Tibial artery (tissue), 4 donors: ENCODE results near the gene HES2.
"Not testable (repeated sequence)": the region's sequence is repeated elsewhere in the genome, so short reads cannot be mapped to it uniquely, and the experiment has no call there.

Experiments used
- DNase-seq, 2 donors: peaks; one replicate each; pipeline ENCODE4 v3.0.0-alpha.2; 2019
- H3K27ac ChIP-seq, 2 donors: fragments of 200-600 bp; sonication (generic) in 1 of 2; 1 replicate in 1 of 2; 2 replicates in 1 of 2; pipeline ENCODE4 v1.5.1; 2018 to 2019; ENCODE audit warnings: mild to moderate bottlenecking in 1 of 2
- H3K27me3 ChIP-seq, 2 donors: fragments of 200-600 bp; sonication (generic) in 1 of 2; one replicate each; pipeline versions ENCODE4 v1.5.1 to v1.6.0; 2016 to 2019
- H3K36me3 ChIP-seq, 3 donors: fragments of 200-600 bp; sonication (generic) in 2 of 3; one replicate each; pipeline ENCODE4 v1.5.1; 2016 to 2019; ENCODE audit warnings: mild to moderate bottlenecking in 2 of 3
- H3K4me1 ChIP-seq, 4 donors: fragments of 200-600 bp; sonication (generic) in 2 of 4; 1 replicate in 3 of 4; 2 replicates in 1 of 4; pipeline ENCODE4 v1.5.1; 2016 to 2019
- H3K4me3 ChIP-seq, 2 donors: fragments of 200-600 bp; sonication (generic) in 1 of 2; 1 replicate in 1 of 2; 2 replicates in 1 of 2; pipeline ENCODE4 v1.5.1; 2018 to 2019; ENCODE audit warnings: mild to moderate bottlenecking in 2 of 2
- H3K9me3 ChIP-seq, 3 donors: fragments of 200-600 bp; sonication (generic) in 1 of 3; one replicate each; pipeline ENCODE4 v1.5.1; 2016 to 2019
- CTCF ChIP-seq, 2 experiments: fragments of 200-600 bp in 1 of 2; fragments of 450-650 bp in 1 of 2; IDR thresholded peaks; one replicate each; pipeline ENCODE4 v1.5.1; 2017 to 2019; ENCODE audit warnings: antibody characterized with exemption in 2 of 2, mild to moderate bottlenecking in 1 of 2, moderate library complexity in 1 of 2
- intact Hi-C: fragments of 100-400 bp; cut with DNase I; formaldehyde crosslinking; loops from one replicate; pipeline ENCODE4 v1.15.0; 2023; ENCODE audit warnings: low total_unique reads

The HES2 gene

GRCh38 chr1:6450005-6450450 is 30.3 kb upstream of the HES2 start:
- H3K27ac ChIP-seq: no peak overlapping the region
- H3K36me3 ChIP-seq: no peaks in the 10 kb centered on the region
- no peak for DNase-seq
- H3K4me1 ChIP-seq: peaks cover 0 to 34% (median 29%) of the 10 kb centered on the region in 4 donors
- no peaks in the 10 kb centered on the region for H3K9me3 ChIP-seq
- H3K4me3 ChIP-seq: no peak overlapping the region
- intact Hi-C loops: no loop called here
- H3K27me3 ChIP-seq: peaks cover 0 to 87% of the 10 kb centered on the region in 2 donors
- no peak for TF ChIP-seq CTCF (IDR thresholded peaks at IDR 0.05)

GRCh38 chr1:6448749-6449631 is 29.3 kb upstream of the HES2 start:
- intact Hi-C loops: no loop called here
- H3K4me1 ChIP-seq: peaks cover 0 to 25% (median 20%) of the 10 kb centered on the region in 4 donors
- H3K36me3 ChIP-seq: no peaks in the 10 kb centered on the region
- no peak for DNase-seq
- H3K27me3 ChIP-seq: peaks cover 0 to 84% of the 10 kb centered on the region in 2 donors
- H3K4me3 ChIP-seq: peak overlapping the region; percentile 10 to 29
- H3K27ac ChIP-seq: no peak overlapping the region
- TF ChIP-seq CTCF (IDR thresholded peaks at IDR 0.05): no peak
- no peaks in the 10 kb centered on the region for H3K9me3 ChIP-seq

GRCh38 chr1:6447818-6448748 is 28.4 kb upstream of the HES2 start:
- no peaks in the 10 kb centered on the region for H3K9me3 ChIP-seq
- intact Hi-C loops: no loop called here

GRCh38 chr1:6447016-6447817 is 27.5 kb upstream of the HES2 start:
- intact Hi-C loops: no loop called here
- Histone ChIP-seq H3K4me1 (peaks cover 0 to 25% (median 20%) of the 10 kb centered on the region in 4 donors), H3K36me3 (no peaks in the 10 kb centered on the region), H3K9me3 (no peaks in the 10 kb centered on the region), H3K27ac (no peak overlapping the region), H3K4me3 (no peak overlapping the region), H3K27me3 (peaks cover 0 to 75% of the 10 kb centered on the region in 2 donors)
- DNase-seq: no peak
- no peak for TF ChIP-seq CTCF (IDR thresholded peaks at IDR 0.05)

More at GRCh38 chr1:6447818-6448748, 28.4 kb upstream of the HES2 start:
- no peak overlapping the region for H3K27ac ChIP-seq
- H3K4me1 ChIP-seq: peaks cover 0 to 25% (median 20%) of the 10 kb centered on the region in 4 donors
- TF ChIP-seq CTCF (IDR thresholded peaks at IDR 0.05): no peak
- H3K36me3 ChIP-seq: no peaks in the 10 kb centered on the region
- peak overlapping the region; percentile 10 to 29 for H3K4me3 ChIP-seq
- peaks cover 0 to 83% of the 10 kb centered on the region in 2 donors for H3K27me3 ChIP-seq
- DNase-seq: no peak

- H3K9me3 ChIP-seq: no peaks in the 10 kb centered on the region
- H3K36me3 ChIP-seq: no peaks in the 10 kb centered on the region
- H3K4me3 ChIP-seq: no peak overlapping the region
- TF ChIP-seq CTCF (IDR thresholded peaks at IDR 0.05): no peak
- H3K27ac ChIP-seq: no peak overlapping the region
- DNase-seq: no peak
- H3K27me3 ChIP-seq: peaks cover 0 to 75% of the 10 kb centered on the region in 2 donors
- intact Hi-C loops: no loop called here
- peaks cover 0 to 25% (median 20%) of the 10 kb centered on the region in 4 donors for H3K4me1 ChIP-seq
Observed at GRCh38 chr1:6446665-6447015, 26.9 kb upstream of the HES2 start.

GRCh38 chr1:6445929-6446328 is 26.2 kb upstream of the HES2 start:
- H3K27ac ChIP-seq, H3K9me3 ChIP-seq, H3K4me3 ChIP-seq, DNase-seq, intact Hi-C loops, H3K36me3 ChIP-seq: not testable (repeated sequence)
- Histone ChIP-seq H3K27me3 (peaks cover 0 to 75% of the 10 kb centered on the region in 2 donors), H3K4me1 (peaks cover 0 to 25% (median 20%) of the 10 kb centered on the region in 4 donors)
